ENCODE measurements around the gene CGNL1.
A peak's percentile ranks its signal among the peaks of the same experiment; 100 is the strongest.

CGNL1 gene

DNA sequence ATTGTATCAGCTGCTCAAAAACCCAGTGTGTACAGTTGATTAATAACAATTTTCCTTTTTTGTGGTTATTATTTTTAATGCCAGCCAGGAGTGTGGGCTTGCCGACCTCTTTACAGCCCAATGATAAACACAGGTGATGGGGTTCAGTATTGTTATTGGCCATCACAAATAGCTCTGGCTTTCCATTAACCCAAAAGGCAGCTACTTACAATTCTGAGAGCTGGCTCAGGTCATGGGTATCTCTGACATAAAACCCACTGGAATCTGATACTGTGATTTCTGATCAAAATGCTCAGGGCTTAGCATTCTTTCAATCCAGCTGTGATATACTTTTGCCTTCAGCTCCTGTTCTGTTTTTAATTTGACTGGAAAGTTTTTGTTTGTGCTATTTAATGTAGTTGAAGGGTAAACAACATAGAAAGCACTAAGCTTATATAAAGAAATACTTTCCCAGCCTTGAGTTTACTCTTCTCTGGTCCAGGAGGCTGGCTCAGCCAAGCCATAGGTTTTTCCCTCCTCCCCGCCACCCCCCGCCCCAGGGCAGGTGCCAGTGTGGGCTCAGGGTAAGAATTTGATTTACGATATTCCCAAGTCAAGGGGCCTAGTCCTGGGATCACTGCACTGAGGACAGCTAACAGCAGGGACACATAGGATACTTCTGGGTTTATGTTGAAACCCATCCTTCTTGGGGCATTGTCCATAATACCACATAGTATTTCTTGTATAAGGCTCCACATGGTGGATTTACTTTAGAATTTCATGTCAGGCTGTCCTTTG lies 161.4 kb downstream of the CGNL1 start:
- peak overlapping the region; percentile 82 for H3K27ac ChIP-seq
- TF ChIP-seq, protein P1, sequence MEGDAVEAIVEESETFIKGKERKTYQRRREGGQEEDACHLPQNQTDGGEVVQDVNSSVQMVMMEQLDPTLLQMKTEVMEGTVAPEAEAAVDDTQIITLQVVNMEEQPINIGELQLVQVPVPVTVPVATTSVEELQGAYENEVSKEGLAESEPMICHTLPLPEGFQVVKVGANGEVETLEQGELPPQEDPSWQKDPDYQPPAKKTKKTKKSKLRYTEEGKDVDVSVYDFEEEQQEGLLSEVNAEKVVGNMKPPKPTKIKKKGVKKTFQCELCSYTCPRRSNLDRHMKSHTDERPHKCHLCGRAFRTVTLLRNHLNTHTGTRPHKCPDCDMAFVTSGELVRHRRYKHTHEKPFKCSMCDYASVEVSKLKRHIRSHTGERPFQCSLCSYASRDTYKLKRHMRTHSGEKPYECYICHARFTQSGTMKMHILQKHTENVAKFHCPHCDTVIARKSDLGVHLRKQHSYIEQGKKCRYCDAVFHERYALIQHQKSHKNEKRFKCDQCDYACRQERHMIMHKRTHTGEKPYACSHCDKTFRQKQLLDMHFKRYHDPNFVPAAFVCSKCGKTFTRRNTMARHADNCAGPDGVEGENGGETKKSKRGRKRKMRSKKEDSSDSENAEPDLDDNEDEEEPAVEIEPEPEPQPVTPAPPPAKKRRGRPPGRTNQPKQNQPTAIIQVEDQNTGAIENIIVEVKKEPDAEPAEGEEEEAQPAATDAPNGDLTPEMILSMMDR (conservative IDR thresholded peaks at IDR 0.05), result no peak

DNA sequence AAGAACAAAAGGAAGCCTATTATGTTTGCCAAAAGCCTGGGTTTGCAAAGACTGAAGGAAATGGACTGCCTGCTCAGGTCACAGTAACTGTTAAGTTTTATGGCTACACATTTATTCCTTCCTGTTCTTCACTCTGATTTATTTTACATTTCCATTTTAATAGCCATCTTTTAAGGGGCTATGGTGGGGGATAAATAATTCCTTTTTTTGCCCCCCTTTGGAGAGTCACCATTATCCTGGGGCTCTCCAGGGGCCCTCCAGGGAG lies 161.9 kb downstream of the CGNL1 start:
- H3K27ac ChIP-seq, result peak overlapping the region; percentile 82
- TF ChIP-seq, protein P1 (conservative IDR thresholded peaks at IDR 0.05), result 0 out of 2 replicates have a peak, but pooled peaks have one; percentile 7

GRCh38 chr15:57538821-57539220 lies 162.5 kb downstream of the CGNL1 start:
- peak overlapping the region; percentile 82 for H3K27ac ChIP-seq
- TF ChIP-seq, protein P1 (conservative IDR thresholded peaks at IDR 0.05), result no peak

DNA sequence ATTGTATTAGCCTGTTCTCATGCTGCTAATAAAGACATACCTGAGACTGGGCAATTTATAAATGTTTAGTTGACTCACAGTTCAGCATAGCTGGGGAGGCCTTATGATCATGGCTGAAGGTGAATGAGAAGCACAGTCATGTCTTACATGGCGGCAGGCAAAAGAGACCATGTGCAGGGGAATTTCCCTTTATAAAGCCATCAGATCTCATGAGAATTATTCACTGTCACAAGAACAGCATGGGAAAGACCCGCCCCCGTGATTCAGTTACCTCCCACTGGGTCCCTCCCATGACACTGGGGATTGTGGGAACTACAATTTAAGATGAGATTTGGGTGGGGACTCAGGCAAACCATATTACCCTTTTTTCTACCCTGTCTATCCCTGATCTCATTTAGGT lies 163.9 kb downstream of the CGNL1 start:
- TF ChIP-seq, protein P1 (conservative IDR thresholded peaks at IDR 0.05), result no peak
- H3K27ac ChIP-seq, result peak overlapping the region; percentile 82

GRCh38 chr15:57540736-57541135 lies 164.4 kb downstream of the CGNL1 start:
- TF ChIP-seq, protein P1 (conservative IDR thresholded peaks at IDR 0.05), result no peak
- peak overlapping the region; percentile 82 for H3K27ac ChIP-seq

- TF ChIP-seq, protein P1 (conservative IDR thresholded peaks at IDR 0.05), result no peak
- peak overlapping the region; percentile 82 for H3K27ac ChIP-seq
These were observed 165.0 kb downstream of the CGNL1 start for GRCh38 chr15:57541271-57541670.

- H3K27ac ChIP-seq, result peak overlapping the region; percentile 82
- TF ChIP-seq, protein P1 (conservative IDR thresholded peaks at IDR 0.05), result peak; percentile 92
These were observed 165.7 kb downstream of the CGNL1 start for GRCh38 chr15:57541805-57542504.
